GM12878 (cell line): ENCODE results near the gene NCMAP. TPM values are rescaled to one million over a fixed set of nuclear protein-coding genes. Genes with fewer than 3 reads are reported as not detected.

ENCODE experiments used
- ATAC-seq: fragments of 200-7000 bp; cut with Tn5 transposase; 3 replicates; pipeline ENCODE4 v1.9.1; 2020; ENCODE audit warnings: mild to moderate bottlenecking, moderate library complexity
- BruUV-seq: library from RNA; stranded (reverse); fragments of 400-500 nt; replicated peaks from 2 replicates; lab custom pipeline; 2021; lab: Mats Ljungman, UMichigan
- CTCF ChIA-PET: fragments of 300-600 bp; sonication (Branson Sonifier 250); formaldehyde crosslinking; extraction: SDS; loops from one replicate; lab custom pipeline; 2021; ENCODE audit warnings: inconsistent platforms; lab: Yijun Ruan, JAX
- POLR2A ChIA-PET: fragments of 350-600 bp; formaldehyde crosslinking; extraction: SDS; loops from one replicate; lab custom pipeline; 2021; ENCODE audit warnings: inconsistent platforms; lab: Charles Lee
- RAD21 ChIA-PET: fragments of 300-600 bp; sonication (Branson Sonifier 250); formaldehyde crosslinking; loops from one replicate; lab custom pipeline; 2023; ENCODE audit warnings: antibody characterized with exemption; ENCODE audit not compliant: unreplicated experiment; lab: Charles Lee
- SMC1A ChIA-PET: fragments of 300-600 bp; sonication (Branson Sonifier 250); formaldehyde crosslinking; loops from one replicate; lab custom pipeline; 2023; ENCODE audit not compliant: unreplicated experiment, uncharacterized antibody; lab: Charles Lee
- DNase-seq: peaks from one replicate; pipeline ENCODE4 v3.0.0-alpha.2; 2011; ENCODE audit warnings: low read depth, low spot score
- FAIRE-seq: peaks from 3 replicates; lab custom pipeline; 2011; peaks lifted over from hg19 to GRCh38; lab: Jason Lieb, UNC
- H2AFZ ChIP-seq: 2 replicates; pipeline ENCODE4 v1.6.0; 2011; ENCODE audit warnings: low read depth, low read length, control low read depth; ENCODE audit not compliant: control insufficient read depth
- H3K27ac ChIP-seq: 2 replicates; pipeline ENCODE4 v1.5.1; 2011; ENCODE audit warnings: control low read depth; ENCODE audit not compliant: control insufficient read depth, insufficient read depth
- H3K27me3 ChIP-seq, 2 experiments: replicated peaks in 1 of 2; 2 replicates each; pipeline versions ENCODE4 v1.6.0 to v1.6.1; 2011; ENCODE audit warnings: low read length in 1 of 2; ENCODE audit not compliant: control insufficient read depth in 2 of 2, insufficient read depth in 2 of 2
- H3K36me3 ChIP-seq, 2 experiments: 2 replicates each; pipeline ENCODE4 v1.5.1; 2011; ENCODE audit warnings: low read length in 1 of 2; ENCODE audit not compliant: control insufficient read depth in 2 of 2, insufficient read depth in 2 of 2
- H3K4me1 ChIP-seq: 2 replicates; pipeline ENCODE4 v1.6.1; 2011; ENCODE audit warnings: mild to moderate bottlenecking, low read length, moderate library complexity, mixed read lengths; ENCODE audit not compliant: control insufficient read depth, insufficient read depth
- H3K4me2 ChIP-seq: 2 replicates; pipeline ENCODE4 v1.6.0; 2011; ENCODE audit warnings: control low read depth; ENCODE audit not compliant: control insufficient read depth, insufficient read depth
- H3K4me3 ChIP-seq: fragments of 200-600 bp; sonication (generic); 2 replicates; pipeline ENCODE4 v1.5.1; 2016
- H3K79me2 ChIP-seq: 2 replicates; pipeline ENCODE4 v1.6.0; 2011; ENCODE audit warnings: low read length; ENCODE audit not compliant: control insufficient read depth, insufficient read depth
- H3K9ac ChIP-seq: 2 replicates; pipeline ENCODE4 v1.8.0; 2011; ENCODE audit warnings: low read length, control low read depth, mixed read lengths; ENCODE audit not compliant: control insufficient read depth, insufficient read depth
- H3K9me3 ChIP-seq: replicated peaks from 3 replicates; pipeline ENCODE4 v1.5.1; 2011; ENCODE audit warnings: mild to moderate bottlenecking, low read length; ENCODE audit not compliant: control insufficient read depth, insufficient read depth
- H4K20me1 ChIP-seq: 2 replicates; pipeline ENCODE4 v1.6.0; 2011; ENCODE audit not compliant: control insufficient read depth, insufficient read depth
- ATF3 ChIP-seq: IDR thresholded peaks from 2 replicates; pipeline ENCODE4 v1.6.1; 2011; ENCODE audit warnings: low read depth, mild to moderate bottlenecking, low read length, moderate library complexity, borderline replicate concordance; ENCODE audit errors: extremely low read depth
- CBX3 ChIP-seq: fragments of 200-600 bp; sonication (generic); IDR thresholded peaks from 2 replicates; pipeline ENCODE4 v1.6.1; 2016; ENCODE audit warnings: low read depth, borderline replicate concordance
- PAX8 ChIP-seq: fragments of 450-650 bp; IDR thresholded peaks from 2 replicates; pipeline ENCODE4 v1.6.1; 2017; ENCODE audit warnings: mild to moderate bottlenecking, moderate library complexity
- RELA ChIP-seq: fragments of 450-650 bp; IDR thresholded peaks from 2 replicates; pipeline ENCODE4 v1.8.0; 2014; ENCODE audit warnings: borderline replicate concordance; ENCODE audit not compliant: partially characterized antibody
- SMAD5 ChIP-seq: IDR thresholded peaks from 2 replicates; pipeline ENCODE4 v1.6.1; 2016; ENCODE audit warnings: antibody characterized with exemption, low read depth
- SUPT20H ChIP-seq: IDR thresholded peaks from 2 replicates; pipeline ENCODE4 v1.6.1; 2011; ENCODE audit warnings: low read depth, mild to moderate bottlenecking, low read length, moderate library complexity, borderline replicate concordance; ENCODE audit not compliant: control insufficient read depth
- ZBTB40 ChIP-seq: fragments of 450-650 bp; IDR thresholded peaks from 2 replicates; pipeline ENCODE4 v1.6.1; 2016; ENCODE audit warnings: mild to moderate bottlenecking, moderate library complexity, borderline replicate concordance
- ZNF687 ChIP-seq: fragments of 450-650 bp; IDR thresholded peaks from 2 replicates; pipeline ENCODE4 v1.6.1; 2017; ENCODE audit warnings: mild to moderate bottlenecking, moderate library complexity
- WGBS: methylation state at CpG from one replicate; pipeline ENCODE4 v1.1.6; 2016; ENCODE audit warnings: low lambda C conversion rate; ENCODE audit not compliant: insufficient replicate concordance, insufficient coverage; ENCODE audit errors: missing lambda C conversion rate; 5-methylcytosine and 5-hydroxymethylcytosine counted together
- in situ Hi-C: fragments of 300-500 bp; cut with MboI; formaldehyde crosslinking; loops from 9 replicates; pipeline ENCODE4 v1.14.3; 2018; ENCODE audit warnings: mixed read lengths
- intact Hi-C: fragments of 100-400 bp; cut with micrococcal nuclease; formaldehyde crosslinking; loops from one replicate; pipeline ENCODE4 v1.14.2; 2022; ENCODE audit not compliant: unreplicated experiment
- polyA plus RNA-seq, 11 experiments: library from polyadenylated mRNA; depleted of rRNA in 4 of 11; unstranded in 6 of 11; stranded (reverse) in 5 of 11; fragments of >200 nt; fragmentation: Nextera tagmentation in 4 of 11; fragmentation: Illumina TruSeq in 1 of 11; extraction: Ambion mirVana in 4 of 11; extraction: Trizol in 1 of 11; gene quantifications; 1 replicate in 1 of 11; 2 replicates in 10 of 11; pipeline versions ENCODE4 v1.2.1 to v1.2.3, GENCODE V29; 2011 to 2016; ENCODE audit warnings: inconsistent platforms in 2 of 11, missing spikeins in 2 of 11, low read depth in 1 of 11
- total RNA-seq, 4 experiments: library from RNA; depleted of rRNA in 3 of 4; stranded (reverse); fragments of >200 nt in 3 of 4; fragmentation: Illumina TruSeq in 1 of 4; extraction: Trizol in 1 of 4; gene quantifications; 2 replicates each; pipeline versions ENCODE4 v1.2.1 to v1.2.3, GENCODE V29; 2013 to 2021

The NCMAP gene
- total and polyA plus RNA-seq, 10 of the 15 experiments (the other 5 are each of a cell fraction or from before 2014, with no cell fraction given): not detected

GRCh38 chr1:24639094-24639493 lies 83.2 kb downstream of the NCMAP start:
- Histone ChIP-seq H2AFZ (no peak overlapping the region), H3K36me3 (no peaks in the 10 kb centered on the region), H3K4me2 (no peak overlapping the region)

More at GRCh38 chr1:24639094-24639493, 83.2 kb downstream of the NCMAP start:
- ChIA-PET SMC1A (interaction anchor here (1.3 to 1.9 kb wide), 3 partner anchors 192 to 440 kb away, joined by 3 to 6 read pairs (median 3); no protein-coding TSS in a partner anchor), RAD21 (interaction anchor here (0.8 to 2.0 kb wide), 2 partner anchors 192 to 193 kb away, joined by 4 to 7 read pairs; no protein-coding TSS in a partner anchor), CTCF (interaction anchor here (1.0 to 5.4 kb wide), 5 partner anchors 9 to 439 kb away, joined by 4 to 49 read pairs (median 5); no protein-coding TSS in a partner anchor), POLR2A (no interaction called here)
- Histone ChIP-seq H3K27ac (no peak overlapping the region), H3K9ac (no peak overlapping the region), H3K79me2 (peaks cover 12% of the 10 kb centered on the region), H3K4me1 (peaks cover 5% of the 10 kb centered on the region), H3K27me3 (no peaks in the 10 kb centered on the region), H3K4me3 (no peak overlapping the region), H4K20me1 (no peaks in the 10 kb centered on the region), H3K9me3 (no peaks in the 10 kb centered on the region)
- DNase-seq (no peak), FAIRE-seq (no peak), ATAC-seq (no peak)
- BruUV-seq: no TSS peak
- 41% methylated on average over 2 of the region's 2 CpGs for WGBS
- TF ChIP-seq ZBTB40 (no peak), SUPT20H (no peak), ZNF687 (no peak), RELA (no peak), SMAD5 (no peak), PAX8 (no peak), ATF3 (no peak), CBX3 (no peak)
- intact Hi-C loops (loop anchor here (5.0 kb wide), 2 partner anchors 97 to 247 kb away; no protein-coding TSS in a partner anchor), in situ Hi-C loops (no loop called here)
